SK-MEL-5 (cell line): ENCODE measurements around the gene NANS. TPM values are rescaled to one million over a fixed set of nuclear protein-coding genes. Genes with fewer than 3 reads are reported as not detected.
A peak's percentile ranks its signal among the peaks of the same experiment; 100 is the strongest.

Experiments used
- DNase-seq: peaks from one replicate; pipeline ENCODE4 v3.0.0-alpha.2; 2016; ENCODE audit warnings: low read depth, low spot score
- in situ Hi-C: cut with HindIII; loops from 2 replicates; pipeline ENCODE4 v1.10.0; 2016; ENCODE audit warnings: low sequenced_read_pairs, high pct_unique_total_duplicates, low pct_unique_long_range_greater_than_20kb
- total RNA-seq: library from RNA; depleted of rRNA; stranded (reverse); fragments of >200 nt; shearing (Covaris generic); gene quantifications from 2 replicates; pipeline ENCODE4 v1.2.3, GENCODE V29; 2014

The NANS gene
- total RNA-seq, 1 experiment from 2014 or later = 180 TPM

GRCh38 chr9:98031169-98031568 lies 25.4 kb upstream of the NANS start:
- in situ Hi-C loops = no loop called here
- no peak for DNase-seq

- in situ Hi-C loops = no loop called here
Measured at GRCh38 chr9:98031935-98032334, 24.6 kb upstream of the NANS start.

GRCh38 chr9:98034593-98035546 lies 21.7 kb upstream of the NANS start:
- in situ Hi-C loops = no loop called here
- peak; percentile 89 for DNase-seq

More at GRCh38 chr9:98031935-98032334, 24.6 kb upstream of the NANS start:
- DNase-seq = no peak

- in situ Hi-C loops = no loop called here
- no peak for DNase-seq
Measured at GRCh38 chr9:98037357-98037756, 19.2 kb upstream of the NANS start.

- no peak for DNase-seq
- in situ Hi-C loops = no loop called here
Measured at GRCh38 chr9:98038958-98039357, 17.6 kb upstream of the NANS start.

- DNase-seq = no peak
- in situ Hi-C loops = no loop called here
Measured at GRCh38 chr9:98039607-98040017, 16.9 kb upstream of the NANS start.

- in situ Hi-C loops = no loop called here
- DNase-seq = no peak
Measured at GRCh38 chr9:98040212-98040611, 16.3 kb upstream of the NANS start.

- in situ Hi-C loops = no loop called here
- no peak for DNase-seq
Measured at GRCh38 chr9:98043915-98044314, 12.6 kb upstream of the NANS start.

- in situ Hi-C loops = no loop called here
- DNase-seq = peak; percentile 46
Measured at GRCh38 chr9:98045234-98046179, 11.0 kb upstream of the NANS start.

GRCh38 chr9:98046180-98046543 lies 10.4 kb upstream of the NANS start:
- no peak for DNase-seq
- in situ Hi-C loops = no loop called here

GRCh38 chr9:98047002-98047401 lies 9.5 kb upstream of the NANS start:
- in situ Hi-C loops = no loop called here
- no peak for DNase-seq

GRCh38 chr9:98049288-98050072 lies 7.1 kb upstream of the NANS start:
- DNase-seq = no peak
- in situ Hi-C loops = no loop called here

- in situ Hi-C loops = no loop called here
Measured at GRCh38 chr9:98050351-98050750, 6.2 kb upstream of the NANS start.

GRCh38 chr9:98054376-98054951 lies 2.1 kb upstream of the NANS start:
- DNase-seq = no peak
- in situ Hi-C loops = no loop called here

More at GRCh38 chr9:98050351-98050750, 6.2 kb upstream of the NANS start:
- DNase-seq = no peak

- in situ Hi-C loops = no loop called here
- peak; percentile 37 for DNase-seq
Measured at GRCh38 chr9:98057138-98057799, 737 bp downstream of the NANS start.

- DNase-seq = no peak
- in situ Hi-C loops = no loop called here
Measured at GRCh38 chr9:98062161-98062560, 5.6 kb downstream of the NANS start.
